HepG2 (cell line): ENCODE results near the gene COG1. TPM values are rescaled to one million over a fixed set of nuclear protein-coding genes. Genes with fewer than 3 reads are reported as not detected.

Experiments
- ATAC-seq: fragments of 200-7000 bp; cut with Tn5 transposase; 3 replicates; pipeline ENCODE4 v1.9.1; 2020; ENCODE audit warnings: mild to moderate bottlenecking, moderate library complexity
- BruUV-seq: library from RNA; stranded (reverse); fragments of 400-500 nt; replicated peaks from 2 replicates; lab custom pipeline; 2021; lab: Mats Ljungman, UMichigan
- CTCF ChIA-PET: fragments of 300-600 bp; formaldehyde crosslinking; extraction: SDS; loops from one replicate; lab custom pipeline; 2021; ENCODE audit warnings: low total read pairs, inconsistent platforms, low intra/inter-chr PET ratio; lab: Yijun Ruan, JAX
- POLR2A ChIA-PET: fragments of 350-600 bp; sonication (Branson Sonifier 250); formaldehyde crosslinking; loops from one replicate; lab custom pipeline; 2020; ENCODE audit warnings: antibody characterized with exemption, inconsistent platforms; lab: Yijun Ruan, JAX
- DNase-seq: peaks from one replicate; pipeline ENCODE4 v3.0.0-alpha.2; 2015; ENCODE audit warnings: low spot score
- FAIRE-seq: peaks from 3 replicates; lab custom pipeline; 2011; peaks lifted over from hg19 to GRCh38; lab: Jason Lieb, UNC
- H2AFZ ChIP-seq: one replicate; pipeline ENCODE4 v1.6.1; 2011; ENCODE audit warnings: low read length, inconsistent platforms
- H3K27ac ChIP-seq: fragments of 300-600 bp; 3 replicates; pipeline ENCODE4 v1.8.0; 2011; ENCODE audit warnings: mixed run types, mild to moderate bottlenecking, mixed read lengths, low read length, inconsistent platforms; ENCODE audit not compliant: insufficient read depth; ENCODE audit errors: extremely low read length
- H3K27me3 ChIP-seq, 2 experiments: fragments of 200-600 bp in 1 of 2; 2 replicates in 1 of 2; 3 replicates in 1 of 2; pipeline versions ENCODE4 v1.6.0 to v1.8.0; 2011; ENCODE audit warnings: low read length in 2 of 2, mild to moderate bottlenecking in 2 of 2, moderate library complexity in 2 of 2, inconsistent platforms in 1 of 2; ENCODE audit not compliant: insufficient read depth in 2 of 2, control insufficient read depth in 1 of 2
- H3K36me3 ChIP-seq, 2 experiments: fragments of 200-600 bp in 1 of 2; replicated peaks in 1 of 2; 2 replicates in 1 of 2; 3 replicates in 1 of 2; pipeline versions ENCODE4 v1.5.1 to v1.8.0; 2011; ENCODE audit warnings: low read length in 2 of 2, inconsistent platforms in 1 of 2; ENCODE audit not compliant: insufficient read depth in 2 of 2, control insufficient read depth in 1 of 2
- H3K4me1 ChIP-seq: 2 replicates; pipeline ENCODE4 v1.5.1; 2012; ENCODE audit warnings: low read length, inconsistent platforms; ENCODE audit not compliant: insufficient read depth
- H3K4me2 ChIP-seq: 2 replicates; pipeline ENCODE4 v1.6.0; 2011; ENCODE audit warnings: low read depth, low read length, inconsistent platforms
- H3K4me3 ChIP-seq, 3 experiments: fragments of 200-600 bp in 1 of 3; sonication (generic), shearing (Covaris generic) in 1 of 3; replicated peaks in 1 of 3; 2 replicates each; pipeline ENCODE4 v1.5.1; 2011 to 2016; ENCODE audit warnings: low read length in 3 of 3, inconsistent platforms in 2 of 3, low read depth in 2 of 3, mild to moderate bottlenecking in 2 of 3, control low read depth in 1 of 3, mixed read lengths in 1 of 3; ENCODE audit not compliant: insufficient read depth in 1 of 3
- H3K79me2 ChIP-seq: one replicate; pipeline ENCODE4 v1.6.1; 2011; ENCODE audit warnings: low read length, inconsistent platforms; ENCODE audit not compliant: insufficient read depth
- H3K9ac ChIP-seq: 2 replicates; pipeline ENCODE4 v1.6.0; 2011; ENCODE audit warnings: mild to moderate bottlenecking, low read depth, low read length, inconsistent platforms; ENCODE audit not compliant: insufficient read depth
- H3K9me3 ChIP-seq: 2 replicates; pipeline ENCODE4 v1.5.1; 2012; ENCODE audit warnings: mild to moderate bottlenecking, low read length
- H4K20me1 ChIP-seq: 2 replicates; pipeline ENCODE4 v1.6.0; 2011; ENCODE audit warnings: inconsistent platforms, mild to moderate bottlenecking, low read length, moderate library complexity; ENCODE audit not compliant: insufficient read depth
- ADNP ChIP-seq: sonication (generic); formaldehyde crosslinking; IDR thresholded peaks from 2 replicates; pipeline ENCODE4 v1.4.0; 2020; ENCODE audit warnings: missing genetic modification reagents
- ARID3A ChIP-seq: IDR thresholded peaks from 2 replicates; pipeline ENCODE4 v1.6.1; 2012; ENCODE audit warnings: low read depth, low read length, improper control_type of control experiment
- CREB1 ChIP-seq, 2 experiments: fragments of 450-650 bp in 1 of 2; IDR thresholded peaks; 2 replicates each; pipeline ENCODE4 v1.6.1; 2016 to 2017; ENCODE audit warnings: control low read depth in 1 of 2, mild to moderate bottlenecking in 1 of 2, missing compliant biosample characterization in 1 of 2, missing genetic modification characterization in 1 of 2
- MED1 ChIP-seq: sonication (generic); formaldehyde crosslinking; IDR thresholded peaks from 2 replicates; pipeline ENCODE4 v1.4.0; 2020; ENCODE audit warnings: missing genetic modification reagents
- MYNN ChIP-seq: sonication (generic); formaldehyde crosslinking; IDR thresholded peaks from 2 replicates; pipeline ENCODE4 v1.4.0; 2020; ENCODE audit warnings: mild to moderate bottlenecking, low read depth, missing genetic modification reagents
- NR2F1 ChIP-seq, 2 experiments: fragments of 450-650 bp in 1 of 2; formaldehyde crosslinking in 1 of 2; IDR thresholded peaks; 2 replicates each; pipeline versions ENCODE4 v1.5.0 to v1.6.1; 2016 to 2020; ENCODE audit warnings: mild to moderate bottlenecking in 1 of 2, missing compliant biosample characterization in 1 of 2, missing genetic modification reagents in 1 of 2, moderate library complexity in 1 of 2
- ZBTB21 ChIP-seq: sonication (generic); formaldehyde crosslinking; IDR thresholded peaks from 2 replicates; pipeline ENCODE4 v1.4.0; 2020; ENCODE audit warnings: missing genetic modification reagents
- ZBTB26 ChIP-seq: IDR thresholded peaks from 2 replicates; pipeline ENCODE4 v1.6.1; 2016; ENCODE audit warnings: missing compliant biosample characterization, missing genetic modification reagents, borderline replicate concordance
- ZBTB7A ChIP-seq: sonication (generic); formaldehyde crosslinking; IDR thresholded peaks from 2 replicates; pipeline ENCODE4 v1.8.0; 2022; ENCODE audit warnings: mild to moderate bottlenecking, missing genetic modification reagents
- ZFP91 ChIP-seq: sonication (generic); formaldehyde crosslinking; IDR thresholded peaks from 2 replicates; pipeline ENCODE4 v1.9.0; 2022; ENCODE audit warnings: missing genetic modification reagents, mild to moderate bottlenecking, borderline replicate concordance
- ZNF597 ChIP-seq: sonication (generic); formaldehyde crosslinking; IDR thresholded peaks from 2 replicates; pipeline ENCODE4 v1.5.0; 2020; ENCODE audit warnings: missing genetic modification reagents
- WGBS: methylation state at CpG from one replicate; pipeline ENCODE4 v1.1.6; 2017; ENCODE audit warnings: low lambda C conversion rate; 5-methylcytosine and 5-hydroxymethylcytosine counted together
- in situ Hi-C: cut with HindIII; loops from 2 replicates; pipeline ENCODE4 v1.10.0; 2017; ENCODE audit warnings: low pct_unique_long_range_greater_than_20kb; ENCODE audit not compliant: extremely low pct_ligation_motif_present
- intact Hi-C: fragments of 100-400 bp; cut with micrococcal nuclease; formaldehyde crosslinking; loops from one replicate; pipeline ENCODE4 v1.10.0; 2022; ENCODE audit not compliant: unreplicated experiment
- polyA plus RNA-seq, 8 experiments: library from polyadenylated mRNA; depleted of rRNA in 3 of 8; stranded (reverse) in 7 of 8; unstranded in 1 of 8; fragments of >200 nt; fragmentation: Illumina TruSeq in 4 of 8; extraction: Trizol in 4 of 8; gene quantifications; 2 replicates each; pipeline versions ENCODE4 v1.2.1 to v1.2.3, GENCODE V29; 2011 to 2016; ENCODE audit warnings: low read depth in 4 of 8, missing spikeins in 1 of 8, mixed read lengths in 1 of 8; ENCODE audit not compliant: insufficient read depth in 1 of 8
- total RNA-seq, 5 experiments: library from RNA; depleted of rRNA; stranded (reverse); fragments of >200 nt; fragmentation: Illumina TruSeq; extraction: Trizol; gene quantifications; 2 replicates each; pipeline ENCODE4 v1.2.3, GENCODE V29; 2016; ENCODE audit warnings: low read depth in 1 of 5

COG1 gene
- total and polyA plus RNA-seq, 2 of the 13 experiments (the other 11 are each of a cell fraction or from before 2014, with no cell fraction given) = 36.6 to 39.7 TPM

- no peak for TF ChIP-seq NR2F1 (CRISPR knock-in tag; IDR thresholded peaks at IDR 0.05)
- TF ChIP-seq ZNF597 = no peak
- no peak for TF ChIP-seq CREB1 (IDR thresholded peaks at IDR 0.05)
- no peak for TF ChIP-seq CREB1 (CRISPR knock-in tag; IDR thresholded peaks at IDR 0.05)
- Histone ChIP-seq H3K27ac (no peak overlapping the region), H3K79me2 (peaks cover 66% of the 10 kb centered on the region), H3K9ac (no peak overlapping the region), H3K36me3 (peaks cover 4 to 5% of the 10 kb centered on the region in 2 experiments; a peak in 3 of 5 replicates), H4K20me1 (no peaks in the 10 kb centered on the region), H3K27me3 (peaks cover 0 to 4% of the 10 kb centered on the region in 2 experiments; a peak in 1 of 5 replicates), H3K9me3 (no peaks in the 10 kb centered on the region), H3K4me3 (no peak overlapping the region), H3K4me1 (peaks cover 72% of the 10 kb centered on the region), H3K4me2 (peak overlapping the region; percentile 21; the same call in 1 of the 2 replicates), H2AFZ (no peak overlapping the region)
- ChIA-PET CTCF (no interaction called here), POLR2A (interaction anchor here (1.7 kb wide), 1 partner anchor 26 kb away, joined by 5 read pairs; no protein-coding TSS in a partner anchor)
- no TSS peak for BruUV-seq
- FAIRE-seq (no peak), ATAC-seq (no peak), DNase-seq (peak; percentile 18)
- WGBS = 65% methylated on average over 3 of the region's 3 CpGs
- in situ Hi-C loops (no loop called here), intact Hi-C loops (no loop called here)
These were observed 33.8 kb downstream of the COG1 start for GRCh38 chr17:73226556-73227172.

- no peak overlapping the region for H3K27ac ChIP-seq
- H2AFZ ChIP-seq = no peak overlapping the region
- no peak for FAIRE-seq
- H3K79me2 ChIP-seq = peaks cover 70% of the 10 kb centered on the region
- intact Hi-C loops = no loop called here
- H3K4me1 ChIP-seq = peaks cover 72% of the 10 kb centered on the region
- DNase-seq = no peak
- H3K4me2 ChIP-seq = no peak overlapping the region
- peaks cover 0 to 4% of the 10 kb centered on the region in 2 experiments; a peak in 1 of 5 replicates for H3K27me3 ChIP-seq
- H3K4me3 ChIP-seq = no peak overlapping the region
- H3K36me3 ChIP-seq = peaks cover 3 to 5% of the 10 kb centered on the region in 2 experiments; a peak in 2 of 5 replicates
- no peaks in the 10 kb centered on the region for H4K20me1 ChIP-seq
- no peak for ATAC-seq
- 97% methylated on average over 3 of the region's 3 CpGs for WGBS
- H3K9me3 ChIP-seq = no peaks in the 10 kb centered on the region
- POLR2A ChIA-PET = interaction anchor here (1.7 kb wide), 1 partner anchor 26 kb away, joined by 5 read pairs; no protein-coding TSS in a partner anchor
- no peak overlapping the region for H3K9ac ChIP-seq
- in situ Hi-C loops = no loop called here
- CTCF ChIA-PET = no interaction called here
- no TSS peak for BruUV-seq
- TF ChIP-seq ADNP (no peak), MYNN (CRISPR knock-in tag) (no peak), MED1 (no peak), ARID3A (no peak), ZFP91 (CRISPR knock-in tag) (no peak), ZBTB26 (CRISPR knock-in tag) (no peak), ZBTB21 (no peak), ZBTB7A (no peak)
These were observed 34.5 kb downstream of the COG1 start for GRCh38 chr17:73227379-73227778.
